Testis (tissue), 2 donors: ENCODE measurements around the gene ALDH1L1.

ENCODE experiments used
- POLR2A ChIP-seq: fragments of 450-650 bp; IDR thresholded peaks from one replicate; pipeline ENCODE4 v1.6.1; 2017; ENCODE audit warnings: antibody characterized with exemption, mild to moderate bottlenecking, moderate library complexity
- TF ChIP-seq, protein P1 (sequence below), 3 experiments: fragments of 450-650 bp in 2 of 3; fragments of 200-600 bp in 1 of 3; sonication (generic) in 1 of 3; IDR thresholded peaks; one replicate each; pipeline ENCODE4 v1.5.1; 2016 to 2019; ENCODE audit warnings: antibody characterized with exemption in 3 of 3, mild to moderate bottlenecking in 2 of 3, moderate library complexity in 1 of 3

DNA sequence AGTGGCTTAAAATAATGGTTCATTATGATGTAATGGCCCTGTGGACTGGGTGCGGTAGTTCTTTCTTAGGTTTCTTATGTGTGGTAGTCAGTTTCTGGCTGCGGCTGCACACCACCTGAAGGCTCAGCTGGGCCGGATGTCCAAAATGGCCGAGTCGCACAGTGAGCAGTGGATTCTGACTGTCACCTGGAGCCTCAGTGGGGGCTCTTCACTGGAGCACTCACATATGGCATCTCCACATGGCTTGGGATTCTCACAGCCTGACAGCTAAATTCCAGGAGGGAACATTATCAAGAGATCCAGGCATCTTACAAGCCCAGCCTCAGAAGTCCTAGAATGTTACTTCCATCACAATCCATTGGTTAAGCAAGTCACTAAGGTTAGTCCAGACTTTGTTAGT is 26.8 kb upstream of the ALDH1L1 start:
- TF ChIP-seq, protein P1, sequence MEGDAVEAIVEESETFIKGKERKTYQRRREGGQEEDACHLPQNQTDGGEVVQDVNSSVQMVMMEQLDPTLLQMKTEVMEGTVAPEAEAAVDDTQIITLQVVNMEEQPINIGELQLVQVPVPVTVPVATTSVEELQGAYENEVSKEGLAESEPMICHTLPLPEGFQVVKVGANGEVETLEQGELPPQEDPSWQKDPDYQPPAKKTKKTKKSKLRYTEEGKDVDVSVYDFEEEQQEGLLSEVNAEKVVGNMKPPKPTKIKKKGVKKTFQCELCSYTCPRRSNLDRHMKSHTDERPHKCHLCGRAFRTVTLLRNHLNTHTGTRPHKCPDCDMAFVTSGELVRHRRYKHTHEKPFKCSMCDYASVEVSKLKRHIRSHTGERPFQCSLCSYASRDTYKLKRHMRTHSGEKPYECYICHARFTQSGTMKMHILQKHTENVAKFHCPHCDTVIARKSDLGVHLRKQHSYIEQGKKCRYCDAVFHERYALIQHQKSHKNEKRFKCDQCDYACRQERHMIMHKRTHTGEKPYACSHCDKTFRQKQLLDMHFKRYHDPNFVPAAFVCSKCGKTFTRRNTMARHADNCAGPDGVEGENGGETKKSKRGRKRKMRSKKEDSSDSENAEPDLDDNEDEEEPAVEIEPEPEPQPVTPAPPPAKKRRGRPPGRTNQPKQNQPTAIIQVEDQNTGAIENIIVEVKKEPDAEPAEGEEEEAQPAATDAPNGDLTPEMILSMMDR (IDR thresholded peaks at IDR 0.05) = no peak
- TF ChIP-seq POLR2A = no peak
